Fibroblast of peridontal ligament (primary cell): ENCODE data around the gene MACROD2.
"Not testable (repeated sequence)": the region's sequence is repeated elsewhere in the genome, so short reads cannot be mapped to it uniquely, and the experiment has no call there.

Experiments used
- DNase-seq: peaks from one replicate; pipeline ENCODE4 v3.0.0-alpha.2; 2010; ENCODE audit errors: extremely low read depth

MACROD2 gene

DNA sequence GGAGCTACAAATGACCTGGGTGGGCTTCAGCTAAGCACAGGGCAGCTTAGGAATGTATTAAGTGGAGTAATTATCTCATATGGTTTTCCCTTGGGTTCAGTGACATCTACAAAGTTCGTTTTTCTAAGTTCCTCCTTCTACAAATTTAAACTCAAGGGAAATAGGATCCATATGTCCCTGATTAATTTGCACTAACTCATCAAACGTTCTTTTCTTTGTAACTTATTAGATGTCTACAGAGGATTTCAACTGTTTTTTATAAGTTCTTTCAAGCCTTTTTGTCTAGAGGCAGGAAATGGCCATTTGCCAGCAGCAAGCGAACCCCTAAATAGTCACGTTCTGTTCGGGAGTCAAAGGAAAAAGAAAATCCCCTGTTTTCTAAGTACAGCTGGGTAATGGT is 1517.6 kb downstream of the MACROD2 start:
- no peak for DNase-seq

DNA sequence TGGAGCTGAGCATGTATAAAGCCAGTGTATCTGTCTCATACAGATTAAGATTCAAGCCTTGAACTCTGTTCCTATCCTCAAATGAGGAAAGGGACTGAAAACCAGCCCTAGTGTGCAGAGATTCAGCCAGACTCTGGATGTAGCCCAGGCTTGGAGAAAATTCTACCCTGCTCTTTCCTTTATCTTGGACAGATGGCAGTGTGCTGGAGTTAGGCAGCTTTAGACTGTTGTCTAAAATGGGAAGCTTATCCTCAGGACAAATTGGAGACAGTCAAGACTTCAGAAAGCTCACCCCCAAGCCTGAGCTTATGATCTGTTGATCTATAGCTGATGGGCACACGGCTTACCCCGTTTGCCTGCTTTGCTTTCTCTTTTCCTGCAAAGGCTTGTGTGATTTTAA is 1520.4 kb downstream of the MACROD2 start:
- DNase-seq = no peak

DNA sequence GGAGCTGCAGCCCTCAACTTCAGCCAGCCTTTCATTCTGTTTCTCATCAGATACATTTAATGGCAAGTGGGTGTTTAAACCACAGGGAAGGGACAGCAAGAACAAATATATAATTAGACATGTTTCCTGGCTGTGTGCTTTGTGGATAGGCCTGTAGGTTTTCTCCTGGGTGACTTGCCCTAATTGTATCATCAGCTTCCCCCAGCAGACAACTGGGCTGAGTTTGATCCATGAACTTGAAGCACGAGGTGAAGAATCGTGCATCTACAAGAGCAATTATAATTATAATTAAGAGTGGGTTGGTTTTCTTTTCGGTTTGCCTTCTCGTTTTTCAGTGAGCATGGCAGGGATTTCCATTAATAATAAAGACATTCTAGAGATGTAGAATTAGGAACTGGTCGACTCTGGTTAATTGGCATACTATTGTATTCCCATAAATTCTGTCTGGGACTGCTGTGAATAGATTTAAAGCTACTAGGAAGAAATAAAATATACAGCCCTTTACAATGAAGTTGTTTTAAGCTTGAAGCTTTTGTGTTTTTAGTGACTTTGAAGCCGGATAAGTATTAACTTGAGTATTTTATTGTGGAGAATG is 1525.7 kb downstream of the MACROD2 start:
- DNase-seq = no peak

DNA sequence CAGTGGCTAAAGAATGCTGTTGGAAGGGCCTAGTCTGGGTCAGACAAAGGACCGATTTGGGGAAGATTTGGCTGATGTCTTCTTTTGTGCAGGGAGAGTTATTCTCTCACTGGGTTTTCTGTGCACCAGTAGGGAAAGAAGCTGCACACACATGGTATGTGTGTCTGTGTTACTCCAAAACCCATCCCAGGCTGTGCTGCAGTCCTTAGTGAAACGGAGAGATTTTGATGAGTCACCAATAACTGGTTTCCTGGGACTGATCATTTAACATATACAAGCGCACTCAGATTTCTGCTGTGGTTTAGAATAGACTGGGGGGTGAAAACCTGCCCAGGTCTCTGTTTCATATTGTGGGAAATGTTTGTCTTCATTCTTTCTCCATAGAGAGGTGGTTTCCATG is 1528.1 kb downstream of the MACROD2 start:
- DNase-seq = no peak

DNA sequence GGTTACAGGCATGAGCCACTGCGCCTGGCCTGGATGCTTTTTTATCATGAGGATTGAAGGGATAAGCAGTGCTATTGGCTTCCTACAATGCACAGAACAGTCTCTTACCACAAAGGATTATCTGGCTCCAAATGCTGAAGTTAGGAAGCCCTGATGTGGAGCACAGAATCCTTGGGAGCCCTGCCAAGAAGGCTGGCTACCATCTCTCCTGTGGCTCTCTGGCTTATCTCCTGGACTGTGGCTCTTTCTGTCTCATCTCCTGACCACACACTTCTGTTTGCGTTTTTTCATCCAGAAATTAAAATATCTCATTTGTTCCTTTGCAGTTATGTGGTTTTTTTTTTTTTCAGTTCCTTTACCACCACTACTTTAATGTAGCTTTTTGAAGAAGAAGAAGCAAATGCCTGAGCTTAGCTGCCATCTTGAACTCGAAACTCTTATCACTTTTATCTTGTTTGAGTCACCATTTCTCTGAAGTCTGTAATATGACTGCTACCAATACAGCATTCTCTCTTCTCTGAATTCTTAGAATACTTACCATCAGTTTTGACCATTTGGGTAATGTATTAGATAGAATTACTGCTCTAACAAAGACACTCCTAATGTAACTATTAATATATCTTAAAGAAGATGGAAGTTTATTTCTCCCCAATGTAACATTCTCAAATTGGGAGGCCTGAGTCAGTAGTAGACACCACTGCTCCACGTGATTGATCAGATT is 1533.2 kb downstream of the MACROD2 start:
- no peak for DNase-seq

DNA sequence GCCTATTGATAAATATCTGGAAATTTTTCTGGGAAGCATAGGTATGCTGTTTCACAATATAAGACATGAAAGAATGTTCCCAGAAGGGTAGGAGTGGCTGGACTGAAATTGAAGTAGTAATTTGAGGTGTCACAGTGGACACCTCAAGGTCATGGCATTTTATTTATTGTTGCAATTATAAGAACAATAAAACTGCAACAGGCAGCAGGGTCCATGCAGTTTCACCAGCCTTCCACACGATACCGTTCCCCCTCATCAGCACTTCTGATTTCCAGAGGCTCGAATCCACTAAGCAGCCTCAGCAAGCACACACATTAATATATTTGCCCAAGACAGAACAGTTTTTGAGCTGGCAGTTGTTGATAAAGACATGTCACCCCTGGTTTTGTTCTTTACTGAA is 1540.5 kb downstream of the MACROD2 start:
- DNase-seq = no peak

DNA sequence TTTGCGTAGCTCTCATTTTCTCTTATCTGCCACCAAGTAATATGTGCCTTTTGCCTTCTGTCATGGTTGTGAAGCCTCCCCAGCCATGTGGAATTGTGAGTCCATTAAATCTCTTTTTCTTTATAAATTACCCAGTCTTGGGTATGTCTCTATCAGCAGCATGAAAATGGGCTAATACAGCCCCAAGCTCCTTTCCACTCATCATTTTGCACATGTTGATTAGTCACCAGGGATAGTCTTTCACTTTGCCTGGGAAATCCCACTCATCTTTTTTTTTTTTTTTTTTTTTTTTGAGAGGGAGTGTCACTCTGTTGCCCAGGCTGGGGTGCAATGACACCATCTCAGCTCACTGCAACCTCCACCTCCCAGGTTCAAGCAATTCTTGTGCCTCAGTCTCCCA is 1541.9 kb downstream of the MACROD2 start:
- not testable (repeated sequence) for DNase-seq

DNA sequence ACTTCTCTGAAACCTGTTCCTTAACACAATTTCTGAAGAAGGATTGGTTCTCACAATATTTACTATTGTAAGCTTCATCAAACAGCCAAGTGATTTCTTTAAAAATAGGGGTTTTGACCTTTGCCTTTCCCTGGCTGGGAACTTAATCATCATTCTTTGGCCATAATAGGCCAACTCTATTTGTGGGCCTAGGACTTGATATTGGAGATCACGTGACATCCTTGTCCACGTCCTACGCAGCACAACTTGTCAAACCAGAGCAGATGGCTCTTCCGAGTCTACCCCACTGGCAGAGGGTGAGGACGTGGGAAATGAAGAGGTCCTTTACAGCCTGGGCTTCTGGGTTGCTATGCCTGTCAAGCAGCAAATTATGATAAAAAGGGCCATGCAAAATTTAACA is 1547.3 kb downstream of the MACROD2 start:
- DNase-seq = no peak

DNA sequence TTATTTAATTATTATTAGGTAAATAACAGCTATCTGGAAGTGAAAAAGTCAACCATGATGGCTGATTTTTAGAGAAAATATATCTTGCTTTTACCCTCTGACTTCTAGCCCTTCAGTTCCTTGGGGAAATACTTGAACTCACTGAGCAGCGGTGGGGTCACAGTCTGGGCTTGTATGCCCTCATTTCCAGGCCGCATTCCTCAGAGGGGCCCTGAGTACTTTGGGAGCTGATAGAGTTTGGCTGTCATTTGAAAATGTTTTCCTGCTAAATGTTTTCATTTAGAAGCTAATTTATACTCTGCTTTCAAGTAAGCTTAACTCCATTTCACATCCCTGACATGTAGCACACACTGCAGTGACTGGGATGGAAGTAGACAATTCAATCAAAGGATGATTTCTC is 1549.4 kb downstream of the MACROD2 start:
- no peak for DNase-seq

DNA sequence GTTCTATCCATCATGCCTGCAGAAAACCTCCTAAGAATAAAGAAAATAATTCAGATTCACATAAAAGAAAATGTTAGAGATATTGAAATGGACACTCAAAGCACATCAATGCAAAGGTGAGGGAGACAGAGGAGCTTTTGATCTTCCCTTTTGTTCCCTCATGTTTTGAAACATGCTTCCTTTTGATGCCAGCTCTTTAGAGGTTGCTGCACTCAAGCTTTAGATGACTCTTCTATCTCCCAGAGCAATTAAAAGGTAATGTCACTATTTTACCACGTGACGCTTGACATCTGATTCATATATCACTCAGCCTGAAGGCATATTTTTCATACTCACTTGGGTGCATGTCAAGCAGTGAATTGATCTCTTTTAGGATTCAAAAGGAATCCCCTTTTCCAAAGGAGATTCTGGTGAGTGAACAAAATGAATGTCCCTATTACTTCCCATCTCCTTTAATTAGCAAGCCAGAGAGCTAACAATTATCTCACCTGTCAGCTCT is 1551.3 kb downstream of the MACROD2 start:
- DNase-seq = no peak

DNA sequence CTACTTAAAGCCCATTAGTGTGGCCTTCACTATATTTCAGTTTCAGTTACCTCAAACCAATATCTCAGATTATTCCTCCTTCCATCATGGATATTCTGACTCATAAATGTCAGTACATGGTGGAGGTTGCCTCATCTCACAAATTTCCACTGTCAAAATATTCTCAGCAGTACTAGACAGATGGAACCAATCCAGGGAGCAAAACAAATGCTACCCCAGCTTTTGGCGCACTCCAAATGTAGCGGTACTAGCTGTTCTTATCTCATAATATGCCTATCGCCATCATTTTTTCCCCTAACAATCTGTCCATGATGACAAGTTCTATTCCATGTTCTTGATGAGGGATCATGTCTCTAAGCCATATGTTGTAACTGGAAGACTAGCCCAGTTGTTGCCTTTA is 1551.8 kb downstream of the MACROD2 start:
- no peak for DNase-seq

DNA sequence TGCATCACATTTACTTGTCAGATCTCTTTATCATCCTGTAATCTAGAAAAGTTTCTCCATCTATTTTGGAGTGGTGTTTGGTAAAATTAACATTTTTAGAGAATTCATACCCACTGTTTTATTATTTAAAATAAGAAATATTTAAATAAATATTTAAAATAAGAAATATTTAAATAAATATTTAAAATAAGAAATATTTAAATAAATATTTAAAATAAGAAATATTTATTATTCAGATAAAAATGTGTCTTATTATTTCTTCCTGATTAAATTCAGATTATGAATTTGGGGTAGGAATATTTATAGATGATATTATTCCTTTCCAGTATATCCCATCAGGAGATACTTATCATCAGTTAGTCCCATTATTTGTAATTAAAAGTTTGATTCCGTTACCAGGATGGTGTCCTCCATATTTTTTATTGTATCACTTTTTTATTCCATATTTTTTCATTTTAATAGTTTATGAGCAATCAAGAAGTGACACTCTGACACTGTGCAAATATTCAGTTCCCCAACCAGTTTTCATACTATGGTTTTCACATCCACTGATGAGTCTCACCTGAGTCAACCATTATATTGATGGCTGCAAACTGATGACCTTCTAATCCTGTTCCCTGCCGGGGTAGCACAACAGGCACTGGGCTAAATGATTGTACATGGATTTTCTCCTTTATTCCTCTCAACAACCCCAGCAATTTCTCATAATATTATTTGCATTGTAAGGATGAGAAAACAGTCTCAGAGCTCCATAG is 1555.0 kb downstream of the MACROD2 start:
- no peak for DNase-seq

DNA sequence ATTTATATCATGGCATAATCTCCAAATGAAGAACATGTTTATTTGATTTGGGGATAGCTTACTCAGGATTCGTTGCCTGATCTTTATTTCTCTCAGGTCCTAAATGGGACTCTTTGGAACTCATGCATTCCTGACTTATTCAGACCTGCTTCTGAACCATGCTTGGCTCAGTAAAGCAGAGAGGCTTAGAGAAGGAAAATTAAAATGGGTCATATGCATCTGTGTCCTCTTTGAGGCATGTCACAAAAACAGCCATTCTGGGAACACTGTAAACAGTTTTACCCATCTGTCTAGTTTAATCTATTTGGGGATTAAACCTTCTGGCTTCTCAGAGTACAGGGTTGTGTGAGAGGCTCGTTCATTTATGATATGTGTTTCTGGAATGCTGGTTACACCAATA is 1560.6 kb downstream of the MACROD2 start:
- DNase-seq = no peak

DNA sequence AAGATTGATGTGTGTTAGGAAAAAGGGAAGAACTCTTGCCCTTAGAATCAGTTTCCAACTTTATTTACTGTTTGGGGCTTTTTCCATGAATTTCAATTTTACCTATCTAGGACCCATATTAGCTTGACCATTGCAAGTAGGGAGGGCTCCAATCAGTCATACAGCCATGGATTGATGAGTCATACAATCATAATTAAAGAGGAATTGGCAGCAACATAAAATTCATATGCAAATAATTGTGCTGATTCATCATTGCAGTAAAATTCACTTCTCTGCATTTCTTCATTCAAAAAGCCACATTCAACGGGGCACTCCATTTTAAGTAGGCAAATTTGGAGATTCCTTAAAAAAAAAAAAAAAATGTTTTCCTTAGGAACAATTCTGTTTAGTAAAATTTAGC is 1561.6 kb downstream of the MACROD2 start:
- no peak for DNase-seq

DNA sequence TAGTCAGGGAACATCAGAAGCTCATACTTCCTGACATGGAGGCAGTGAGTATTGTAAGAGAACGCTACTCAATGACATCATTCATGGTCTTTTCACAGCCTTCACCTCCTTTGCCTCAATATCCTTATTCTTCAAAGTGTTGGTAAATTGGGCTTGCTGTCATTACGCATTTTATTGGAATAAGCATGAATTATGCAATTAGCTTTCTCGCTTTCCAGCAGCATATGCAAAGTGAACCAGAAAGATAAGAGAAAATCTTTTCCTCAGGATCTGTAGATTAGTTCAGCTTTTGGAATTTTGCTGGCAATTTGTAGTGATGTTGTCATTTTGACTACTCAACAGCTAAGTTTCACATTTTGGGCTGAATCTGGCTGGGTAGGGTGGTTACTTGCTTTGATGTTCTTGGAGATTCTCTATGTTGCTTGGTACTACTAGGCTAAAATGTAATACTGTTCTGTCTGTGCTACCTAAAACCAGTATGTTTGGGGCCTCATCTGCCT is 1565.8 kb downstream of the MACROD2 start:
- DNase-seq = no peak

DNA sequence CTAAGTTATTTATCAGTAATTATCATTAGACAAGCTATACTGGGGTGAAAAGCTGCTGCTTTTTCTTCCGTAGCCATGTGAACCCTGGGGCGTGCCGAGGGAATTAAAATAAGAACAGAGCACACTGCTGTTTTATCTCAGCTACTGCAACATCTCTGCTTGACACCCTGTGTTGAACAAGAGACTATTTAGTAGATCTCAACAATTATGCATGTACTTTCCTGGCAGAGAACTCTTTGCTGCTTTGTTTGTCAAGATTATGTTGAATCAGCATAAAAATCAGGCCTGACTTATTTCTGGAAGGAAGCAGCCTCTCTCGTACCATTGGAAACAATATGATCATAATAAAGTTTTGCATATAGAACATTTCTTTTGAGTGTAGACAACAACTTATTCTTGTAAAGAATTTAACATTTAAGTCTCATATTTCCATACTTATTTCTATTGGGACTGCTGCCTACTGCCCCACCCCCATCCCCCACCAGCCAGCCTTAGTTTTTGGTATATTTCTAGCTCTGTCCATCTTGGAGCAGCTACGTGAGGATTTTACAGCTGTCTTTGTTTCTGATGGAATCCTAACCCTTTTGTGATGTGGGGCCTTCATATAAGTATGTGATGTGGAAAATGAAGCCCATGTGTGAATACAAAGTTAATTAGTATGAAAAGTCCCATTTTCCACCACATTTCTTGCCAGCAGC is 1566.5 kb downstream of the MACROD2 start:
- no peak for DNase-seq

DNA sequence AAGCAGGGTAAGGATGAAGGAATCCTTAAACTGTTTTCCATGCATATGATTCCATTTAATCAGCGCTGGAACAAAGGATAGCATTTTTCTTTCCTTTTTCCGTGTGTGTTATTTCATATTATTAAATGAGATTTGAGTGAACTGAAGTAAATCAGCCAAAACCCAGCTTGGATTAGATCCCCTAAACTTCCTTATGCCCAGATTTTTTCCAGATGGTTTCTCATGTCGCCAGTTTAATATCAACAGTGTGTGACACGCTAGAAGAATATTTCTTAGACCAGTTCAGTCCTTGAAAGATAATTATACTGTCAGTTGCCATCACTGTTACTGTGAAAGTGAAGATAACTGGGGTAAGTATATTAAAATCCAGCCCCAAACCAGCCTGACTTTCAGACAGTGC is 1568.5 kb downstream of the MACROD2 start:
- no peak for DNase-seq

DNA sequence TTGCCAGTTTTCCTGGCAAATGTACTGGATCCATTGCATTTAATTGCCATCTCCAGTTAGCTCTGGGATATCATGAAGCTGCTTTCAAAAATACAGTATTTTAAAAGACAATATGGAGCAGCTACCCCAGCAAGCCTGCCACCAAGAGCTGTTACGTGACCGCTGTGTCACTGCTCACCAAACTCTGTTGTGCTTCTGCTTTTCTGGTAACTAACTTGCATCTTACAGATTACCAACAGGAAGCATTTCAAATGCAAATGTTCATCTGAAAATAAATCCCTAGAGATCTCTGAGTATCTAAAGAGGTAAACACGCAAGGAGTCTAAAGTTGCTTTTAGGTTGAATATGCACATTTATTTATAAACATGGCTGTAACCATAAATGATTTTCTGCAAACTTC is 1569.7 kb downstream of the MACROD2 start:
- no peak for DNase-seq

DNA sequence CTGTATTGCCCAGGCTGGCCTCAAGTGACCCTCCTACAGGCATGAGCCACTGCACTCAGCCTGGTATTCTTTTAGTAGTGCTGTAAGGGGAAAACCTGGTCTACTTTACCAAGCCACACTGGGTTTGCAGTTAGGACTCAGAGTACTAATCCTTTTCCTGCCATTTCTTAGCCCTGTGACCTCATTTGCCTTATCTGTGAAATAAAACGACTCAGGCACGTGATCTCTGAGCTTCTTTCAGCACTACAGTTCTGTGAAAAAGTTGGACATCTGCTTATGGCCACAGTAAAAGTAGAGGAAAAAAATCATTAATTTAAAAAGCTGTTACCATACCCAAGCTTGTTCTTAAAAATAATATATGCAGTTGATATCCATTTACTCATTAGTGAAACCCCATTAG is 1570.5 kb downstream of the MACROD2 start:
- DNase-seq = no peak

DNA sequence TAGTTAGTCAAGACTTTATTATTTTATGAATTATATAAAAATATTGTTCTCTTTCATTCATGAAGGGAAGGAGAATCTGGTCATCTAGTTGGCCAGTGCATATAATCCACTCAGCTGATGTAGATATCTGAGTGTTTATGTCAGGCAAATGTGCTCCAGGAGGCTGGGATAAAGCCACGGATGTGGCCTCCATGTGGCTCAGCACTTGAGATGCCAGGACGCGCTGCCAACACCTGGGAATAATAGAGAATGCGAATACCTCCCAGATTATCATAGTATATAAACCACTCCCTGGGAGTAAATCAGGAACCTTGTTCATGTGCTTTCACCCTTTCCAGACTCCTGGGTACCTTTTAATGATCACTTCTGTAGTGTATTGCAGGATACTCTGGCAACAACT is 1571.9 kb downstream of the MACROD2 start:
- no peak for DNase-seq

DNA sequence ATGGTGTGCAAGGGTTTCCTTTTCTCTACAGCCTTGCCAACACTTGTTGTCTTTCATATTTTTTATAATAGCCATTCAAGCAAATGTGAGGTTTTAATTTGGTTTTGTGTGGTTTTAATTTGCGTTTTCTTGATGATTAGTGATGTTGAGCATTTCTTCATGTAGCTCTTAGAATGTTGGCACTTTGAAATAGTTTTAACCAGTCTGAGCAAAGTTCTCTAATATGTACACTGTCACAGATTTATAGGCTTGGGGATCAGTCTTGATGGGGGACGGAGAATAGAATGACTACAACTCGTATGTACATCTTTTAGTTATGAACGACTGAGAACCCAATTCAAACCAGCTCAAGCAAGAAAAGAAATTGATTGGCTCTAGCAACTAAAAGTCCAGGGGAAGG is 1574.8 kb downstream of the MACROD2 start:
- DNase-seq = no peak

DNA sequence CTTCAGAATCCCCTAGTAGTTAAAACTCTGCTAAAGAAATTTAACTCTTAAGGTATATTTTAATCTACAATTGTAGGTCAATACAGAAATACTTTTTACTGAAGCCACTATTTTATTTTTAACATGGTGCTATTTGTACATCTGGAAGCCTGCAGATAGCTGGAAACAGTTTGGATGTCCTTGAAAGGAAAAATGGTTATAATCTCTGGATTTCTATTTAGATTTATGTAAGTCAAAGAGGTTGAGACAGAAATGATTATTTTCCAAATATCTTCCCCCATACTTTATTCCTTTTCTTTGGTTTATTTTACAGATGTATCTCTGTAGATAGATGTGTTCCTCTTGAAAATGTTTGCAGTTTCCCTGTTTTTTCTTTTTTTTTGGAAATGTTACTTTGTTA is 1575.7 kb downstream of the MACROD2 start:
- no peak for DNase-seq
